ENCODE results near the gene ITSN2. TPM values are rescaled to one million over a fixed set of nuclear protein-coding genes. Genes with fewer than 3 reads are reported as not detected.

ITSN2 gene
- total RNA-seq, 5 donors from 2014 or later (not counting 1 experiment from before 2014, with no cell fraction given): 95.7 to 110 (median 101) TPM

- H3K27me3 Mint-ChIP-seq: no peaks in the 10 kb centered on the region
- H3K9me3 Mint-ChIP-seq: no peaks in the 10 kb centered on the region
- ChIA-PET CTCF (no interaction called here), POLR2A (interaction anchor here in 1 of 2 donors (0.7 kb wide), 1 partner anchor 25 kb away, joined by 4 read pairs; no protein-coding TSS in a partner anchor)
- Histone ChIP-seq H3K27ac (ENCODE audit: low read length) (no peak overlapping the region), H3K27me3 (replicated peaks in 1 of 2; ENCODE audit: control insufficient read depth in 2 of 2, extremely low read depth in 1 of 2, insufficient read depth in 2 of 2, low read length in 1 of 2) (no peaks in the 10 kb centered on the region), H3K4me3 (ENCODE audit: control insufficient read depth in 1 of 2, extremely low read depth in 1 of 2, low read length in 1 of 2) (no peak overlapping the region), H3K4me1 (ENCODE audit: control insufficient read depth in 1 of 2, extremely low read depth in 1 of 2, insufficient read depth in 2 of 2, low read length in 2 of 2) (peaks cover 0 to 24% of the 10 kb centered on the region in 2 experiments), H3K9me3 (no peaks in the 10 kb centered on the region), H3K36me3 (ENCODE audit: control insufficient read depth in 2 of 2, extremely low read depth in 1 of 2, insufficient read depth in 1 of 2, low read length in 1 of 2) (peaks cover 0 to 2% of the 10 kb centered on the region in 2 donors)
- H3K36me3 Mint-ChIP-seq: peaks cover 9% of the 10 kb centered on the region
- no peak overlapping the region for H3K4me3 Mint-ChIP-seq
- no peak for ATAC-seq (replicated peaks in 1 of 4)
- no peak for DNase-seq
- no CpG with 5 or more reads among the region's 2 CpGs for WGBS (ENCODE audit: insufficient coverage)
- peaks cover 53 to 70% (median 68%) of the 10 kb centered on the region in 3 donors for H3K4me1 Mint-ChIP-seq
- no peak overlapping the region for H3K27ac Mint-ChIP-seq
Observed at GRCh38 chr2:24332791-24333540, 27.4 kb downstream of the ITSN2 start.

GRCh38 chr2:24330161-24330560 lies 30.2 kb downstream of the ITSN2 start:
- Histone ChIP-seq H3K27ac (ENCODE audit: low read length) (no peak overlapping the region), H3K4me1 (ENCODE audit: control insufficient read depth in 1 of 2, extremely low read depth in 1 of 2, insufficient read depth in 2 of 2, low read length in 2 of 2) (peaks cover 0 to 20% of the 10 kb centered on the region in 2 experiments), H3K9me3 (no peaks in the 10 kb centered on the region), H3K27me3 (replicated peaks in 1 of 2; ENCODE audit: control insufficient read depth in 2 of 2, extremely low read depth in 1 of 2, insufficient read depth in 2 of 2, low read length in 1 of 2) (no peaks in the 10 kb centered on the region), H3K36me3 (ENCODE audit: control insufficient read depth in 2 of 2, extremely low read depth in 1 of 2, insufficient read depth in 1 of 2, low read length in 1 of 2) (peaks cover 0 to 4% of the 10 kb centered on the region in 2 donors), H3K4me3 (ENCODE audit: control insufficient read depth in 1 of 2, extremely low read depth in 1 of 2, low read length in 1 of 2) (no peak overlapping the region)
- Mint-ChIP-seq H3K27me3 (no peaks in the 10 kb centered on the region), H3K4me3 (peak overlapping the region in 1 of 3 donors; percentile 28), H3K36me3 (peaks cover 8% of the 10 kb centered on the region), H3K27ac (no peak overlapping the region), H3K4me1 (peaks cover 46 to 61% (median 57%) of the 10 kb centered on the region in 3 donors), H3K9me3 (no peaks in the 10 kb centered on the region)
- POLR2A ChIA-PET: interaction anchor here in 1 of 2 donors (0.7 kb wide), 2 partner anchors 22 to 25 kb away, joined by 4 to 9 read pairs; no protein-coding TSS in a partner anchor
- CTCF ChIA-PET: interaction anchor here in 1 of 2 donors (1.1 kb wide), 1 partner anchor 19 kb away, joined by 4 read pairs; no protein-coding TSS in a partner anchor
- WGBS (ENCODE audit: insufficient coverage): 93% methylated on average over 10 of the region's 11 CpGs
- ATAC-seq (replicated peaks in 1 of 4): no peak
- no peak for DNase-seq

GRCh38 chr2:24329700-24330099 lies 30.6 kb downstream of the ITSN2 start:
- Mint-ChIP-seq H3K36me3 (peaks cover 8% of the 10 kb centered on the region), H3K4me1 (peaks cover 46 to 61% (median 57%) of the 10 kb centered on the region in 3 donors), H3K9me3 (no peaks in the 10 kb centered on the region), H3K27ac (no peak overlapping the region), H3K27me3 (no peaks in the 10 kb centered on the region), H3K4me3 (peak overlapping the region in 1 of 3 donors; percentile 28)
- no peaks in the 10 kb centered on the region for H3K9me3 ChIP-seq
- no CpG with 5 or more reads among the region's 2 CpGs for WGBS (ENCODE audit: insufficient coverage)
- no peak overlapping the region for H3K4me3 ChIP-seq (ENCODE audit: control insufficient read depth in 1 of 2, extremely low read depth in 1 of 2, low read length in 1 of 2)
- H3K4me1 ChIP-seq (ENCODE audit: control insufficient read depth in 1 of 2, extremely low read depth in 1 of 2, insufficient read depth in 2 of 2, low read length in 2 of 2): peaks cover 0 to 19% of the 10 kb centered on the region in 2 experiments
- ChIA-PET POLR2A (no interaction called here), CTCF (interaction anchor here in 1 of 2 donors (1.1 kb wide), 1 partner anchor 19 kb away, joined by 4 read pairs; no protein-coding TSS in a partner anchor)
- DNase-seq (no peak), ATAC-seq (replicated peaks in 1 of 4) (no peak)
- H3K27ac ChIP-seq (ENCODE audit: low read length): no peak overlapping the region
- H3K36me3 ChIP-seq (ENCODE audit: control insufficient read depth in 2 of 2, extremely low read depth in 1 of 2, insufficient read depth in 1 of 2, low read length in 1 of 2): peaks cover 0 to 6% of the 10 kb centered on the region in 2 donors
- H3K27me3 ChIP-seq (replicated peaks in 1 of 2; ENCODE audit: control insufficient read depth in 2 of 2, extremely low read depth in 1 of 2, insufficient read depth in 2 of 2, low read length in 1 of 2): no peaks in the 10 kb centered on the region

GRCh38 chr2:24328010-24328409 lies 32.3 kb downstream of the ITSN2 start:
- POLR2A ChIA-PET: interaction anchor here in 1 of 2 donors (0.6 to 0.7 kb wide), 3 partner anchors 19 to 152 kb away, joined by 3 to 8 read pairs (median 3); no protein-coding TSS in a partner anchor
- Mint-ChIP-seq H3K36me3 (peaks cover 8% of the 10 kb centered on the region), H3K27me3 (no peaks in the 10 kb centered on the region), H3K4me1 (peaks cover 34 to 46% (median 42%) of the 10 kb centered on the region in 3 donors), H3K27ac (no peak overlapping the region), H3K9me3 (no peaks in the 10 kb centered on the region), H3K4me3 (no peak overlapping the region)
- H3K27ac ChIP-seq (ENCODE audit: low read length): no peak overlapping the region
- no peak for ATAC-seq (replicated peaks in 1 of 4)
- H3K4me1 ChIP-seq (ENCODE audit: control insufficient read depth in 1 of 2, extremely low read depth in 1 of 2, insufficient read depth in 2 of 2, low read length in 2 of 2): peaks cover 0 to 13% of the 10 kb centered on the region in 2 experiments
- CTCF ChIA-PET: interaction anchor here in 1 of 2 donors (1.5 kb wide), 1 partner anchor 32 kb away, joined by 3 read pairs; no protein-coding TSS in a partner anchor
- H3K36me3 ChIP-seq (ENCODE audit: control insufficient read depth in 2 of 2, extremely low read depth in 1 of 2, insufficient read depth in 1 of 2, low read length in 1 of 2): peaks cover 0 to 6% of the 10 kb centered on the region in 2 donors
- H3K4me3 ChIP-seq (ENCODE audit: control insufficient read depth in 1 of 2, extremely low read depth in 1 of 2, low read length in 1 of 2): no peak overlapping the region
- DNase-seq: no peak
- no CpG with 5 or more reads among the region's 3 CpGs for WGBS (ENCODE audit: insufficient coverage)
- no peaks in the 10 kb centered on the region for H3K9me3 ChIP-seq
- H3K27me3 ChIP-seq (replicated peaks in 1 of 2; ENCODE audit: control insufficient read depth in 2 of 2, extremely low read depth in 1 of 2, insufficient read depth in 2 of 2, low read length in 1 of 2): no peaks in the 10 kb centered on the region

GRCh38 chr2:24317491-24317920 lies 42.8 kb downstream of the ITSN2 start:
- ChIA-PET POLR2A (interaction anchor here in 1 of 2 donors (0.7 kb wide), 1 partner anchor 91 kb away, joined by 3 read pairs; no protein-coding TSS in a partner anchor), CTCF (no interaction called here)
- Histone ChIP-seq H3K27ac (ENCODE audit: low read length) (no peak overlapping the region), H3K36me3 (ENCODE audit: control insufficient read depth in 2 of 2, extremely low read depth in 1 of 2, insufficient read depth in 1 of 2, low read length in 1 of 2) (peaks cover 0 to 5% of the 10 kb centered on the region in 2 donors), H3K4me1 (ENCODE audit: control insufficient read depth in 1 of 2, extremely low read depth in 1 of 2, insufficient read depth in 2 of 2, low read length in 2 of 2) (no peaks in the 10 kb centered on the region), H3K4me3 (ENCODE audit: control insufficient read depth in 1 of 2, extremely low read depth in 1 of 2, low read length in 1 of 2) (no peak overlapping the region), H3K9me3 (no peaks in the 10 kb centered on the region), H3K27me3 (replicated peaks in 1 of 2; ENCODE audit: control insufficient read depth in 2 of 2, extremely low read depth in 1 of 2, insufficient read depth in 2 of 2, low read length in 1 of 2) (no peaks in the 10 kb centered on the region)
- Mint-ChIP-seq H3K36me3 (peaks cover 16% of the 10 kb centered on the region), H3K9me3 (no peaks in the 10 kb centered on the region), H3K4me3 (no peak overlapping the region), H3K27ac (peak overlapping the region in 1 of 2 donors; percentile 65), H3K4me1 (peaks cover 28 to 48% (median 46%) of the 10 kb centered on the region in 3 donors), H3K27me3 (no peaks in the 10 kb centered on the region)
- DNase-seq (no peak), ATAC-seq (replicated peaks in 1 of 4) (no peak)

- Histone ChIP-seq H3K9me3 (no peaks in the 10 kb centered on the region), H3K4me1 (ENCODE audit: control insufficient read depth in 1 of 2, extremely low read depth in 1 of 2, insufficient read depth in 2 of 2, low read length in 2 of 2) (no peaks in the 10 kb centered on the region), H3K36me3 (ENCODE audit: control insufficient read depth in 2 of 2, extremely low read depth in 1 of 2, insufficient read depth in 1 of 2, low read length in 1 of 2) (peaks cover 0 to 21% of the 10 kb centered on the region in 2 donors), H3K27me3 (replicated peaks in 1 of 2; ENCODE audit: control insufficient read depth in 2 of 2, extremely low read depth in 1 of 2, insufficient read depth in 2 of 2, low read length in 1 of 2) (no peaks in the 10 kb centered on the region), H3K4me3 (ENCODE audit: control insufficient read depth in 1 of 2, extremely low read depth in 1 of 2, low read length in 1 of 2) (no peak overlapping the region), H3K27ac (ENCODE audit: low read length) (no peak overlapping the region)
- Mint-ChIP-seq H3K4me1 (peaks cover 22 to 39% (median 38%) of the 10 kb centered on the region in 3 donors), H3K27ac (no peak overlapping the region), H3K27me3 (no peaks in the 10 kb centered on the region), H3K36me3 (peaks cover 29% of the 10 kb centered on the region), H3K9me3 (no peaks in the 10 kb centered on the region), H3K4me3 (no peak overlapping the region)
- 63% methylated on average over 2 of the region's 3 CpGs for WGBS (ENCODE audit: insufficient coverage)
- ChIA-PET POLR2A (no interaction called here), CTCF (no interaction called here)
- ATAC-seq (replicated peaks in 1 of 4) (no peak), DNase-seq (no peak)
Observed at GRCh38 chr2:24315669-24316068, 44.7 kb downstream of the ITSN2 start.

All from T-cell (primary cell).